GM12873 (cell line): Measurements from ENCODE around the gene NUBPL.

ENCODE experiments used
- TF ChIP-seq, protein P1 (sequence below): IDR thresholded peaks from 2 replicates; pipeline ENCODE4 v1.5.1; 2012; ENCODE audit warnings: low read depth, mild to moderate bottlenecking, moderate library complexity, low read length, control low read depth; ENCODE audit not compliant: insufficient read depth; ENCODE audit errors: missing control alignments

The NUBPL gene

DNA sequence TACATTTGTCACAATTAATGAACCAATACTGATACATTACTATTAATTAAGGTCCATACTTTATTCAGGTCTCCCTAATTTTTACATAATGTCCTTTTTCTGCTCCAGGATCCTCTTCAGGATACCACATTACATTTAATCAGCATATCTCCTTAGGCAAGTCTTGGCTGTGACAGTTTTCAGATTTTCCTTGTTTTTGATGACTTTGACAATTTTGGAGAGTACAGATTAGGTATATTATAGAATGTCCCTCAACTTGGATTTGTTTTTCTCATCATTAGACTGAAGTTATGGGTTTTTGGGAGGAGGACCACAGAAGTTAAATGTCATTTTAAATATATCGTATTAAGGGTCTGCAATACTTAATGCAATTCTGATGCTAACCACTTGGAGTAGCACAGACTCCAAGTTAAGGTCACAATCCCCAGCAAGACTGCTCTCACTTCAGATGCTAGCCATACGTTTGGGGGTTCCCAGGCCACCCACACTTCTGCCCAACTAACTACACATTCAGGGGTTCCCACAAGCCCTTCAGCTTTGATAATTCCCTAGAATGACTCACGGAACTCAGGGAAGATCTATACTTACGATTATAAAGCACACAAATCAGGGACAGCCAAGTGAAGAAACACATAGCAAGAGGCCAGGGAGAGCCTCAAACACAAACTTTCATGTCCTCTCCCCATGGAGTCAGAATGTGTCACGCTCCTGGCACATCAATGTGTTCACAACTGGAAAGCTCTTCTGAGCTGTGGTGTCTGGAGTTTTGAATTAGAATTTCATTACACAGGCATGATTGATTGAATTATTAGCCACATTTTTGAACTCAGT lies 17.0 kb upstream of the NUBPL start:
- TF ChIP-seq, protein P1, sequence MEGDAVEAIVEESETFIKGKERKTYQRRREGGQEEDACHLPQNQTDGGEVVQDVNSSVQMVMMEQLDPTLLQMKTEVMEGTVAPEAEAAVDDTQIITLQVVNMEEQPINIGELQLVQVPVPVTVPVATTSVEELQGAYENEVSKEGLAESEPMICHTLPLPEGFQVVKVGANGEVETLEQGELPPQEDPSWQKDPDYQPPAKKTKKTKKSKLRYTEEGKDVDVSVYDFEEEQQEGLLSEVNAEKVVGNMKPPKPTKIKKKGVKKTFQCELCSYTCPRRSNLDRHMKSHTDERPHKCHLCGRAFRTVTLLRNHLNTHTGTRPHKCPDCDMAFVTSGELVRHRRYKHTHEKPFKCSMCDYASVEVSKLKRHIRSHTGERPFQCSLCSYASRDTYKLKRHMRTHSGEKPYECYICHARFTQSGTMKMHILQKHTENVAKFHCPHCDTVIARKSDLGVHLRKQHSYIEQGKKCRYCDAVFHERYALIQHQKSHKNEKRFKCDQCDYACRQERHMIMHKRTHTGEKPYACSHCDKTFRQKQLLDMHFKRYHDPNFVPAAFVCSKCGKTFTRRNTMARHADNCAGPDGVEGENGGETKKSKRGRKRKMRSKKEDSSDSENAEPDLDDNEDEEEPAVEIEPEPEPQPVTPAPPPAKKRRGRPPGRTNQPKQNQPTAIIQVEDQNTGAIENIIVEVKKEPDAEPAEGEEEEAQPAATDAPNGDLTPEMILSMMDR: peak; percentile 49

DNA sequence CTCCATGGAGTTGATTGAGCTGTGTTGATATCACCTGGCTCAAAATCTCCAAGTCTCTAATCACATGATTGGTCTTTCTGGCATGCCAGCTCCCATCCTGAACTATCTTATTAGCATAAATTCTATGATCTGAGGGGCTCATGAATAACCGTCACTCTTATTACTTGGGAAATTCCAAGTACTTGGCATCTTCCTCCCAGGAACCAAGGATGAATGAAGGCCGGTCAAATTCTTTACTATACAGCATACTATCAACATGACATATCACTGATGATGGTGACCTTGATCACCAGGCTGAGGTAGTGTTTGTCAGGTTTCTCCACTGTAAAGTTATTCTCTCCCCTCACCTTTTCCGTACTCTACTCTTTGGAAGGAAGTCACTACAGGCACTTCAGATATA lies 16.4 kb upstream of the NUBPL start:
- TF ChIP-seq, protein P1: no peak

DNA sequence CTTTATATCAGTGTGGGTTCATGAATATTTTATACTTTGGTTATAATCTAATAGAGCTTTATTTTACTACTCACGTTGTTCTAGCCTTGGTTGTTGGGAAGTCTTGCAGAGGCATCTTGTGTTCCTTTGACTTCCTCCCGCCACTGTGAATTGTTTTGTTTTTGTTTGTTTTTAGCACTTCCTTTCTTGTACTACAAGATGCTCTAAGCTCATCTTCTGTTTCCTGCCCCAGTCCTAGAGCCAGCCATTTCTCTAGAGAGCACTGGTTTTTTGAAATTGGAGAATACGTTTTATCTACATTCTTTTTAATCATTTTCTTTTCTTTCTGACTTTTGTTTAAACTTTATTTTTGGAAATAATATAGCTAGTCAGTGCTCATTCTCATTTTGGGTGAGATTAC lies 15.9 kb upstream of the NUBPL start:
- TF ChIP-seq, protein P1: no peak

DNA sequence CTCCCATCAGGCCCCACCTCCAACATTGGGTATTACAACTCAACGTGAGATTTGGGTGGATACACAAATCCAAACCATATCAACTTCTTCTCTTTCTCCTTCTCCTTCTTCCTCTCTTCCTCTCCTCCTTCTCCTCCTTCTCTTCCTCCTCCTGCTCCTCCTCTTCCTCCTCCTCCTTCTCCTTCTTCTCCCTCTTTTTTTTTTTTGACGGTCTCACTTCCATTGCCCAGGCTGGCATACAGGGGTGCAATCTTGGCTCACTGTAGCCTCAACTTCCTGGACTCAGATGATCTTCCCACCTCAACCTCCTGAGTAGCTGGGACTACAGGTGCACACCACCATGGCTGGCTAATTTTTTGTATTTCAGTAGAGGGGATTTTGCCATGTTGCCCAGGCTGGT lies 11.4 kb upstream of the NUBPL start:
- TF ChIP-seq, protein P1: no peak

DNA sequence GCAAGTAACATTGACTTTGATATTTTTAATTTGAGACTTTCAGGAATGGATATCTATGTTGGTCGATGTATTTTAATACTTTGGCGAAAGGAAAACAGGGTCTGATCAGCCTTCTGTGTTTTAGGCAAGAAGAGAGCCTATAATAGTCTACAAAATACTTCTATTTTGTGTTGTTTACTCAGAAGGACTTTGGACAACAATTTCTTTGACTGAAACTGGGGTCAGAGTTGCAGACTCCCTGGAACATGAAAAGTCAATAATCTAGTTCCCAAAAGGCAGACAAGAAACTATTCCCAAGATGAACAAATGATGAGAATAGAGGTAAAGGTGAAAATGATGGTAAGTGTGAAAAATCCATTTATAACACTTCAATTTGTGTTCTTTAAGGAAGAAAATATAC lies 10.6 kb upstream of the NUBPL start:
- TF ChIP-seq, protein P1: no peak

DNA sequence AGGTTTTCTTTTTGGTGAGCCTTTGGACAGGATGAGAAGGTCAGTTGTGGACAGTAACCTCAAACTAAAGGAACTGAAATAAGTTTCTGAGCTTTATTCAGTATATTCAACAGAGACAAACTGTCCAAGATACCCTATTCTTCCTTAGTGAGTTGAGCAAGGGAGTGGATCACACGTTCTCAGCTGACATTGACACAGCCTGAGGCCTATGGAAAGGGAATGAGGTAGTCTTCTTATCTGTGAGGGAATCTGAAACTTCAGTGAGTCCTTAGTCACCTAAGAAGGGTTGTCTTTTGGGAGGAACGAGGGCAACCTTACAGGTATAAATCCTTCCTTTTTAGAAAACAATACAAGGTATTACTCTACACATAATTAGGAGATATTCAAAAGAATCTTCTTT lies 5.0 kb upstream of the NUBPL start:
- TF ChIP-seq, protein P1: no peak

DNA sequence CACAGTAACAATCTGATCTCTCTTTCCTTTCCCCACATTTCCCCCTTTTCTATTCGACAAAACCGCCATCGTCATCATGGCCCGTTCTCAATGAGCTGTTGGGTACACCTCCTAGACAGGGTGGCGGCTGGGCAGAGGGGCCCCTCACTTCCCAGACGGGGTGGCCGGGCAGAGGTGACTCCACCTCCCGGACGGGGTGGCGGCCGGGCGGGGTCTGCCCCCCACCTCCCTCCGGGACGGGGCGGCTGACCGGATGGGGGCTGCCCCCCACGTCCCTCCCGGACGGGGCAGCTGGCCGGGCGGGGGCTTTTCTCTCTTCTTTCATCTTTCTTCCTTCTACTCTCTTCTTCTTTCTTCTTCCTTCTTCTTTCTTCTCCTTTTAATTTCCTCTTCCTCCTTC lies 1.3 kb upstream of the NUBPL start:
- TF ChIP-seq, protein P1: no peak
